Fibroblast of pulmonary artery (primary cell): ENCODE results near the gene NUP210L.
A peak's percentile ranks its signal among the peaks of the same experiment; 100 is the strongest.
"Not testable (repeated sequence)": the region's sequence is repeated elsewhere in the genome, so short reads cannot be mapped to it uniquely, and the experiment has no call there.

Source experiments
- DNase-seq: peaks from one replicate; pipeline ENCODE4 v3.0.0-alpha.2; 2010; ENCODE audit warnings: low read depth
- H3K4me3 ChIP-seq: replicated peaks from 2 replicates; pipeline ENCODE4 v1.5.1; 2011; ENCODE audit warnings: low read depth, mild to moderate bottlenecking, control low read depth, low read length, moderate library complexity
- TF ChIP-seq, protein P1 (sequence below): IDR thresholded peaks from 2 replicates; pipeline ENCODE4 v1.5.1; 2011; ENCODE audit warnings: mild to moderate bottlenecking, control low read depth, low read length, inconsistent platforms; ENCODE audit errors: missing control alignments

The NUP210L gene

DNA sequence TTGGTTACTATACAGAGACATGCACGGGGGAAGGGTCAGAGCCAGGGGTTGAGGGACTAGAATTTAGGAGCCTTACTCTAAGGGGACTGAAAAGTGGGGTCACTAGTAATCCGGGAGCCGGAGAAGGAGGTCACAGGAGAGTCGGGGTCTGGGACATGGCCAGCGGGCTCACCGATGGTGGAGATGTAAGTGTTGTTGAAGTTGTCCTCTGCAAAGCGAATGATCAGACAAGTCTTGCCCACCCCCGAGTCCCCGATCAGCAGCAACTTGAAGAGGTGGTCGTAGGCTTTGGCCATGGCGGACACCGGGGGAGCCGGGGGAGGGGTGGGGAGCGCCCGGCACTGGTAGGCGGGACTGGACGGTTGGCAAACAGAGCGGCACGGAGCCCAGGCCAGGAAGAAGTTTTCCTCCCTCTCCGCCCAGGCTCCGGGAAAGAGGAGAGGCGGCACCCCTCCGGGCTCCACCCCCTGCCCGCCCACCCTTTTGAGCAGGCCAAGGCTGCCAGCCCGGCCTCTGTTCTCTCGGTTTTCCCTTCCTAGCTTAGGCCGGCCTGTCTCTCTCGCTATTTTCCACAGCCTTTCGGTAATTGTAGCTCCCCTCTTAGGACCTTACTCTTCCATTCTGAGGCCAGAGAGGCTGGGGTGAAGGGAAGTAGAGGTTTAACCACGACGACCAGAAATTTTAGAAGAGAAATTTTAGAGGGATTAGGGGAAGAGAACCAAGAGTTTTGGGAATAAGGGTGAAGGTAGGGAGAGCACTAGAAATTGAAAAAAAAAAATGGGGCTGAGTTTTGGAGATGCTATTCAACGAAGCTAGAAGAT lies 168.7 kb downstream of the NUP210L start, which contains the start of gene RAB13:
Gene RAB13 (minus strand): TSS at position 399 of the 821 bp plus-strand sequence. CDS start 103 bp downstream, at position 296.
- peak; percentile 86 for DNase-seq
- TF ChIP-seq, protein P1, sequence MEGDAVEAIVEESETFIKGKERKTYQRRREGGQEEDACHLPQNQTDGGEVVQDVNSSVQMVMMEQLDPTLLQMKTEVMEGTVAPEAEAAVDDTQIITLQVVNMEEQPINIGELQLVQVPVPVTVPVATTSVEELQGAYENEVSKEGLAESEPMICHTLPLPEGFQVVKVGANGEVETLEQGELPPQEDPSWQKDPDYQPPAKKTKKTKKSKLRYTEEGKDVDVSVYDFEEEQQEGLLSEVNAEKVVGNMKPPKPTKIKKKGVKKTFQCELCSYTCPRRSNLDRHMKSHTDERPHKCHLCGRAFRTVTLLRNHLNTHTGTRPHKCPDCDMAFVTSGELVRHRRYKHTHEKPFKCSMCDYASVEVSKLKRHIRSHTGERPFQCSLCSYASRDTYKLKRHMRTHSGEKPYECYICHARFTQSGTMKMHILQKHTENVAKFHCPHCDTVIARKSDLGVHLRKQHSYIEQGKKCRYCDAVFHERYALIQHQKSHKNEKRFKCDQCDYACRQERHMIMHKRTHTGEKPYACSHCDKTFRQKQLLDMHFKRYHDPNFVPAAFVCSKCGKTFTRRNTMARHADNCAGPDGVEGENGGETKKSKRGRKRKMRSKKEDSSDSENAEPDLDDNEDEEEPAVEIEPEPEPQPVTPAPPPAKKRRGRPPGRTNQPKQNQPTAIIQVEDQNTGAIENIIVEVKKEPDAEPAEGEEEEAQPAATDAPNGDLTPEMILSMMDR = no peak
- H3K4me3 ChIP-seq = peak within 1 kb of the TSS; percentile 70

DNA sequence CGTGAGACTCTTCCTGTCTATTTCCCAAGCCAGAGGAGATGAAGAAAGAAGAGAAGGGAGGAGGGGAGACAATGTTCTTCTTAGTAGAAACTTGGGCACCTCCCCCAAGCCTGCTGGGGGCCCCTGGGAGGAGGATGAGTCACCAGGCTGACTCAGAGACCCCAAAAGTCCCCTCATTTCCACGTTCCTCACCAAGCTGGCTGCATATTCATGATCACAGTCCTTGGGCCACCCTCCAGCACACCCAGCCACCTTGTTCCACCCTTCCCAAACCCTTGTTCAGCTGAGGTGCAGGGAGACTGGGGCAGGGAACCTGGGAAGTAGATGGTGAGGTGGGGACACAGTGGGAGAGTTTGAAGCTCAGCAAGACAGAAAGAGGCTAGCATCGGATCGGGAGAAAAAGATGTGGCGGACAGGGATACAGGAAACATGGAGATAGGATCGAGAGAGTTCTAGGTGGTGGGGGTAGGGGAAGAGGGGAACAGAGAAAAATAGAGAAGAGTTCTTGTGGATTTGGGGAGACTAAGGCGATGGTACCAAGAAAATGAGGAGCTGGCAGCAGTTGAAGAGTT lies 169.4 kb downstream of the NUP210L start:
- TF ChIP-seq, protein P1 = no peak
- DNase-seq = peak; percentile 84
- peak overlapping the region; percentile 70 for H3K4me3 ChIP-seq

DNA sequence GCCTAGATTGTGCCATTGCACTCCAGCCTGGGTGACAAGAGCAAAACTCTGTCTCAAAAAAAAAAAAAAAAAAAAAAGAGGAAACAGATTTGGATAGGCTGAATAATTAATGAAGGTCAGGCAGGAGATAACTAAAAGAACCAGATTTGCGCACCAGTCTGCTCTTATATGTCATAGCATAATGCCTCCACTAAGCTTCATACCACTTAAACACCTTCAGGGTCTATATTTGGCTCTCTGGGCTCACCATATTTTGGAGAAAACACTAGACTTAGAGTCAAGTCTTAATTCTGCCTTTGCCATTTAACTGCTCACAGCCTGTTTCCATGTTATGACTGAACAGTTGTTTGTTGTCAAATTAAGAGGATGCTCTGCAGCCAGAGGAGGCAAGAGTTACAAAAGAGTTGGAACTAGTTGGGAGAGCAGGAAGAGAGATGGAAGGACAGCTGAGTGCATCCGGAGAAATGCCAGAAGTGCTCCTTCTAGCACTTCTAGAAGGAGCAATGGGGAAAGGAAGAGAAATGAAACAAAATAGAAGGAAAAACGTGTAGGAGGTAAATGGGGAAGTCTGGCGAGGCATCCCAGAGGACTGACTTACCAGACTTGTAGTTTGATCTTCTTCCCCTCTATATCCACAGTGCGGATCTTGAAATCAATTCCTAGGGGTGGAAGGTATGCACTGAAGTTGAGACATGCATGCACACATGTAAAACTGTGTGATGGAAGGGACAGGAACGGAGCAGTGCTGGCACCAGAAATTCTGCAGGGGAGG lies 170.6 kb downstream of the NUP210L start:
- peak overlapping the region; percentile 70 for H3K4me3 ChIP-seq
- TF ChIP-seq, protein P1 = no peak
- DNase-seq = peak; percentile 26

DNA sequence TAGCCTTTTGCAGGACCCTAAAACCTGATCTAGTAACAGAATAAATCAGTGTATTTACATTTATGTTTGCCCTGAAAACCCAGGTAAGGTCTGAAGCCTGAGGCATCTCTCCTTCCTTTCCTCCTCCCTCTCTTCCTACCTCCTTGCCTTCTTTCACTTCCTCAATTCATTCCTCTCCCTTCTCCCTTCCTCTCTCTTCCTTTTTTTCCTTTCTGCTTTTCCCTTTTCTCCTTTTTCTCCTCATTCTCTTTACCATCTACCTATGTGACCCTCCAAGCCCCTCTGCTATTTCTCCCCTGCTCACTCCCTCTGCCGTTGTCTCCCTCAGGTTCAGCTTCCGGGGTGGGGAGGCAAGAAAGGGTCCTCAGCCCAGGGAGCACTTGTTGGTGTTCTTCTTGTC lies 173.1 kb downstream of the NUP210L start:
- H3K4me3 ChIP-seq, DNase-seq: not testable (repeated sequence)

DNA sequence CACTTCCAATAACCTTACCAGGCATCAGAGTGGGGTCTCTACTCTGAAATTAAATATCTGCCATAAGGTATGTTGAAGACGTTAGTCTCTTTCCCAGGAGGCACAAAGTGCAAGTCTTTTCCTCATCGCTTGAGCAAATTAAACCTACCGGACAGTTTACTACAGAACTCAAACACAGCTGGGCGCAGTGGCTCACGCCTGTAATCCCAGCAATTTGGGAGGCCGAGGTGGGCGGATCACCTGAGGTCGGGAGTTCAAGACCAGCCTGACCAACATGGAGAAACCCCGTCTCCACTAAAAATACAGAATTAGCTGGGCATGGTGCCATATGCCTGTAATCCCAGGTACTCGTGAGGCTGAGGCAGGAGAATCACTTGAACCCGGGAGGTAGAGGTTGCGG lies 175.8 kb downstream of the NUP210L start:
- H3K4me3 ChIP-seq, DNase-seq: not testable (repeated sequence)

DNA sequence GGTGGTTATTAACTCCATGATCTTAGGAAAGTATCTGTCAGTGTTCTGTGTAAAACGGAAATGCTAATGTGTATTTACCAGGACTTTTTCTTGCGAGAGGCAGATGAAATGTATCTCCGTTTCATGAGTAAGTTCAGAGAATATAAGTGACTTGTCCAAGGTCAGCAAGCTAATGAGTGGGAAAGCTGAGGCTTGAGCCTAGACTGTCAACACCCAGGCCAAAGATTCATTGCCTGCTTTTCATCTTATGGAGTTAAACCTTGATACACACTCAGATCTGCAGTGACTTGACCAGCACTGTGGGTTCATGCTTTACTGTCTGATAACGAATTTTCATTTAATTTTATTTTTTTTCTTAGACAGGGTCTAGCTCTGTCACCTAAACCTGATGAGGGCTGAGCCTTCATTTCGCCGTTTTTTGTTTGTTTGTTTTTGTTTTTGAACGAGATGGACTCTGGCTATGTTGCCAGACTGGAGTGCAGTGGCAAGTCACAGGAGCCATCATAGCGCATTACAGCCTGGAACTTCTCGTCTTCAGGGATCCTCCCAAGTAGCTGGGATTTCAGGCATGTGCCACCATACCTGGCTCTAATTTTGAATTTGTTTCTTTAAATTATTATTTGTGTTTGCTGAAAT lies 176.5 kb downstream of the NUP210L start:
- peak overlapping the region; percentile 94 for H3K4me3 ChIP-seq
- DNase-seq = no peak
- TF ChIP-seq, protein P1 = no peak

DNA sequence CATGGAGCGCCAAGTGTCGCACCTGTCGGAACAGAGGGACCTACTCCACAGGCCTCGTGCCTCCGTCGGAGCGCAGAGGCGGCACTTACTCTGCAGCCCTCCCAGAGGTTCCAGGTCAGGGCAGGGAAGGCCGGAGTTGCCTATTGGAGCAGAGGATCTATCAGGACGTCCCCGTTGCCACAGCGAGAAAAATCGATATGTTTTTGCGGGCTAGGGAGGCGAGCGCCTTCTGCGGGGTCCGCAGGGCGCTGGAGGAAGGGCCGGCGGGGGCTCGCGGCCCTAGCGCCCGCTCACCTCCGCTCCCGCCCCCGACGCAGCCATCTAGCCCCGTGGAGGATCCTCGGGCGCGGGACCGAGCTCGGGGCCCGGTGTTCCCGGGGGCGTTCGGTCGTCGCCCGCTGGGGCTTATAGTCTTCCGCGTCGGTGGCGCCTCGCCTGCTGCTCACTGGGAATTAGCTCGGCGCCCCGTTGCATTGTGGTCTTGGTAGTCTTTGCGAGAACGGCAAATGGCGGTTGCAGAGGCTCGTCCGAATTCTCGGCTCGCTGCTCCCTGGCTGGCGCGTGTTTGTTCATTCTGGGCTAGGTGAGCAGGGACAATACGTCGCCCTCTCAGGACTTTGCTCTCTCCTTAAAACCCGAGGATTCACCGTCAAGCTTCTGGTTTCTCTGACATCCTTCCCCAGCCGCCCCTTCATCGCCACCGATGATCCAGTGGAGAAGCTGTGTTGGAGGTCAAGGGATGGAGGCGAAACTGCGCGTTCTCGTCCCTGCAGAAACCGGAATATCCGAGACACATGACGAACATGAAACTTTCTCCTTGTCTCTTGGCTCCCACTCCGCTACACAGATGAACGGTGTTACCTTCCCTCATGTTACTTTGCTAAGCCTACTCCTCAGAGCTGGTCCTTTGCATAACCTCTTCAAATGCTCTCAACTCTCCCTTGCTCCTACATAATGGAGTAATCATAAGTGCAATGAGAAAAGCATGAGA lies 177.3 kb downstream of the NUP210L start, which contains the start of gene JTB:
Gene JTB (minus strand): TSS at position 425 of the 991 bp plus-strand sequence. CDS start 422 bp downstream, at position 3.
- TF ChIP-seq, protein P1 = no peak
- DNase-seq = peak; percentile 78
- H3K4me3 ChIP-seq = peak within 1 kb of the TSS; percentile 94
